GM12875 (cell line): ENCODE results near the gene ANKMY1.

ENCODE experiments used
- H3K4me3 ChIP-seq: one replicate; pipeline ENCODE4 v1.5.1; 2011; ENCODE audit warnings: low read depth, low read length, control low read depth
- CTCF ChIP-seq: IDR thresholded peaks from 2 replicates; pipeline ENCODE4 v1.5.1; 2011; ENCODE audit warnings: low read depth, mild to moderate bottlenecking, control low read depth, inconsistent platforms, low read length, moderate library complexity, borderline replicate concordance; ENCODE audit not compliant: insufficient read depth

Gene ANKMY1

GRCh38 chr2:240439698-240440151 lies 118.1 kb downstream of the ANKMY1 start:
- no peak for TF ChIP-seq CTCF
- no peak overlapping the region for H3K4me3 ChIP-seq

DNA sequence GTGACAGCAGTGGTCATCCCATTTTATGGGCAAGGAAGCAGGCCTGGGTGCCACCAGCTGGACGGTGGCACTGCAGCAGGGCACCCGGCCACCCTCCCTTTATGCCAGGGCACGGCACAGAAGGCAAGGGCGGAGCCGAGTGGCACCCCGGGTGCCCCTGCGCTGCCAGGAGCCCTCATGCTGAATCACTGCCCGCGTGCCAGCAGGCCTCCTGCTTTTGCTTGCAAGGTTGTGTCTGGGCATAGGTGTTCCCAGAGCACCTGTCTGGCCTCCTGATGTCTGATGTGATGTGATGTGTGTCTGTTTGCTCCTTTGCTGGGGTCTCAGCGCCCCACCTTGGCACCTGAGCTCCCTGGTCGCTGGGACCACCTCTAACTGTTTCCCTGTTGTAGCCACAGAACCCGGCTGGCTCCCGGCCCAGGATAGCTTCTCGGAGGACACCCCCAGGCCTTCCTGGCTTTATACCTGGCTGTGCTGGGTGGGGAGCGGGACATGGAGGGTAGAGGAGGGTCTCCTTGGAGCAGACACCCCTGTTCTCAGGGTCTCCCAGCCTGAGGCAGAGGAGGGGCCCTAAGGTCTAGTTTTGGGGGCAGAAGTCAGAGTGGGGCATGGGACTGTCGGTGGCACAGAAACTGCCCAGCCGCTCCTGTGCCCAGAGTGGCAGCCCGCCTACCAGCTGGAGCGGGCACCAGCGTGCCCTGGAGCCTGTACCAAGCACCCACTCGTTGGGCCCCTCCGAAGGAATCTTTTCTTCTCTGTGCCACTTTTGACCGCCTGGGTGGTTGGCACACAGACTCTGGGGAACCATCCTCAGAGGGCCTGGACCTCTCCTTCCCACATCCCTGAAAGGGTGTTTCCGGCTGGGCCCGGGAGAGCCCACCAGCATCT lies 118.7 kb downstream of the ANKMY1 start:
- H3K4me3 ChIP-seq: no peak overlapping the region
- TF ChIP-seq CTCF: no peak

DNA sequence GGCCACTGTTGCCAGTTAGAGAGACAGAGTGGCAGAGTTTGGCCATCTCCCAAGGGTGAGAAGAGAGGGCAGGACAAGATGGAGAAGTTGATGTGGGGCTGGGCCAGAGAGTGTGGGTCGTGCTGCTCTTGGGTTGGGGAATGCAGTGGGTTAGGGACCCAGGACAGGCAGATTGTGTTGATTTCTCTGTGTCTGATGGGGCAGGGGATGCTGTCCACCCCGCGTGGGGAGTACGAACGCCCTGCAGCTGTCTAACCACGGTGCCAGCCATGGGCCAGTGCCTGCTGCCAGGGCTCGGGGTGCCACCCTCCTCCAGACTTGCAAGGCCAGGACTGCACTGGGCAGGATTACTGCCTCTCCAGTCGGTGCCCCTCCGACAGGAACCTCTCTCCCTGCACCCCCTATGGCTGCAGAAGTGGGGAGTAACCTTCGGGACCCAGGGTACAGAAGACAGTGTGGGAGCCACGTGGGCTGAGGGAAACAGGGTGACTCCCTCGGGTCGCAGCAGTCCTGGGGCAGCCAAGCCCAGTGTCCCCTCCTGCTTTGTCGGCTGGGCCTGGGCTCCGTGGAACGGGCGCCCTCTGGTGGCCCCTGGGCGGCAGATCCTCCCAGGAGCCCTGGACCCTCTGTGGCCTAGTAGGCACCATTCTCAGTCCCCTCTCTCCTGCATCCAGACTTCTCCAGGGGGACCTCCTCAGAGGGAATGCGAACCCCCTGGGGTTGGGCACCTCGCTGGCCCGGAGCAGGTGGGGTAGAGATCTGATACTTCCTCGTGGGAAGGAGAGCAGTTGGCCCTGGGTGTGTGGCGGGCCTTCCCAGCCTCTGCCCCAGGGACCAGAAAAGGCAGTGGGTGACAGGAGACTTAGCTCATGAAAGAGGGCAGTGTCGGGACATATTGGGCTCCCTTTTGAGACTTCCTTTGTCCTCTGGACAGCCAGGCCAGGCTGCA lies 119.7 kb downstream of the ANKMY1 start:
- TF ChIP-seq CTCF: peak; percentile 98
- no peak overlapping the region for H3K4me3 ChIP-seq

GRCh38 chr2:240437551-240437860 lies 120.3 kb downstream of the ANKMY1 start:
- TF ChIP-seq CTCF: no peak
- H3K4me3 ChIP-seq: no peak overlapping the region

DNA sequence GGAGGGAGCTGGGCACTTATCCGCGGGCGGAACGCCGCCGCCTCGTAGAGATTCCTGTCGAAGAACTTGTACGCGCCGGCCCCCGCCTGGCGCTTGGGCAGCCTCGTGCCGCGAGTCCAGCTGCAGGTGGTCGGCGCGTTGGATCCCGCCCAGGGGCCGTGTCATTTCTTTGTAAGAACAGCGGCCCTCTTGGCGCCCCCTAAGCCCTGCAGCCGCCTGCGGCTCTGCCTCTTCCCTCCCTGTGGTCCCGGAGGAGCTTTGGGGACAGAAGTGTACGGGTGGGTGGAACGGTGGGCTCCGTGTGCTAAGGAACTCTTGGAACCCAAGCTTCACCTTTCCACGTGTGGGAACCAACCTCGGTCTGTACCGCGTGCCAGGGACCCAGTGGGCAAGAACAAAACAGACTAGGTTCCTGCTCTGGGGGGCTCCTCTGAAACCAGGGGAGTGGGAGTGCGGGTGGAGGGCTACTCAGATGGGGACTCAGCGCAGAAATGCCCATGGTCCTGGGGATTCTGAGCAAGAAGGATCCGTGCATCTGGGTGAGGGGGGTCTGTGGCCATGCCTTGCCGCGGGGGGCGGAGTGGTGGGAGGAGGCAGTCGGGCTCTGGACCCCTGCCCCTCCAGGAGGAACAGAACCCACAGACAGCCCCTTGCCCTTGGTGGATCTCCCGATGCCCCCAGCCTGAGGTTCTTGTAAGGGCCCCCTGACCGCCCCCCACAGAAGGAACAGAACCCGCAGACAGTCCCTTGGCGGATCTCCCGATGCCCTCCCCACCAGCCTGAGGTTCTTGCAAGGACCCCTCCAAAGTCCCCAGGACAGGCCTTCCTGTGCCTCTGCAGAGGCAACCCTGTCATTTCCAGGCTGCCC lies 120.9 kb downstream of the ANKMY1 start:
- TF ChIP-seq CTCF: no peak
- H3K4me3 ChIP-seq: no peak overlapping the region

DNA sequence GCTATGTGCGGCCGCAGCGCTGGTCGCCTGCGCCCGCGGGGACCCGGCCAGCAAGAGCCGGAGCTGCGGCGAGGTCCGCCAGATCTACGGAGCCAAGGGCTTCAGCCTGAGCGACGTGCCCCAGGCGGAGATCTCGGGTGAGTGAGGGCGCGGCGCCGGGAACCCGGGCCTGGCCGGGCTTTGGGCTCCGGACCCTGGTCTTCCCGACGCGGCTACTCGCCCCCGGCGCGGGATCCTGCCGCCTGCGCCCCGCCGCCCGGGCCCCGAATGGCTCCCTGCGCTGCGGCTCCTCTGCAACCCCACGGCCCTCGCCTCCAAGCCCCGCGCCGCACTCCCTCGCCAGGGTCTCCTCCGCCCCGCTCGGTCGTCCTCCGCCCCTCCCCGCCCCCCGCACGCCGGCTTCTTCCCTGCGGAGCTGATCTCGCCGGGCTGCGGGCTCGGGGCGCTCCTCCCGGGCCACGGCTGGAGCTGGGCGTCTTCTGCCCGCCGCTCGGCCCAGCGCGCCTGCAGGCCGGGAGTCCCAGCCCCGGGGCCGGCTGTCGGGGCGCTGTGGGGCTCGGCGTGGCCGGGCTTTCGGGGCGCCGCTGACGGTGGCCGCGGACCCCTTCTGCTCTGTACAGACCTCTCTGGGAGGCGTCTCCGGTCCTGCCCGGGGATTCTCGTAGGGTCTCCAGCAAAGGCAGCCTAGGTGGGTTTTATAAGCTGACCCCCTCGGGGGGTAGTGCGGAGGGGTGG lies 121.7 kb downstream of the ANKMY1 start:
- no peak overlapping the region for H3K4me3 ChIP-seq
- no peak for TF ChIP-seq CTCF
